DOHH2 (cell line): Measurements from ENCODE around the gene TMEM219.

Source experiments
- H3F3A ChIP-seq: fragments of 200-600 bp; sonication (generic), shearing (Covaris generic); 2 replicates; pipeline ENCODE4 v1.6.0; 2016; ENCODE audit warnings: antibody characterized with exemption, mild to moderate bottlenecking; ENCODE audit not compliant: control insufficient read depth, insufficient read depth
- H3K27ac ChIP-seq: fragments of 200-600 bp; sonication (generic); 2 replicates; pipeline ENCODE4 v1.5.1; 2014; ENCODE audit warnings: low read depth, mild to moderate bottlenecking, low read length, moderate library complexity
- H3K27me3 ChIP-seq: fragments of 200-600 bp; sonication (generic); 2 replicates; pipeline ENCODE4 v1.6.1; 2014; ENCODE audit warnings: mild to moderate bottlenecking, low read length, mixed read lengths; ENCODE audit not compliant: control insufficient read depth
- H3K36me3 ChIP-seq: fragments of 200-600 bp; sonication (generic); 2 replicates; pipeline ENCODE4 v1.6.1; 2014; ENCODE audit warnings: mild to moderate bottlenecking, low read length, moderate library complexity, mixed read lengths; ENCODE audit not compliant: control insufficient read depth
- H3K4me1 ChIP-seq: fragments of 200-600 bp; sonication (generic); 2 replicates; pipeline ENCODE4 v1.6.1; 2014; ENCODE audit warnings: mild to moderate bottlenecking, low read length, mixed read lengths; ENCODE audit not compliant: control insufficient read depth
- H3K4me2 ChIP-seq: fragments of 200-600 bp; sonication (generic); 2 replicates; pipeline ENCODE4 v1.6.0; 2014; ENCODE audit warnings: mild to moderate bottlenecking, low read length, moderate library complexity
- H3K4me3 ChIP-seq: fragments of 200-600 bp; sonication (generic); 2 replicates; pipeline ENCODE4 v1.5.1; 2014; ENCODE audit warnings: mild to moderate bottlenecking, low read length, mixed read lengths
- H3K79me2 ChIP-seq: fragments of 200-600 bp; sonication (generic); 2 replicates; pipeline ENCODE4 v1.6.1; 2014; ENCODE audit warnings: mild to moderate bottlenecking, low read length, mixed read lengths; ENCODE audit not compliant: control insufficient read depth
- H3K9me2 ChIP-seq: fragments of 200-600 bp; sonication (generic); replicated peaks from 2 replicates; pipeline ENCODE4 v1.6.1; 2014; ENCODE audit warnings: mild to moderate bottlenecking, low read length, mixed read lengths; ENCODE audit not compliant: control insufficient read depth
- H3K9me3 ChIP-seq: fragments of 200-600 bp; sonication (generic); 2 replicates; pipeline ENCODE4 v1.6.1; 2014; ENCODE audit warnings: antibody characterized with exemption, low read length, mixed read lengths; ENCODE audit not compliant: control insufficient read depth, insufficient read depth
- H4K20me1 ChIP-seq: fragments of 200-600 bp; sonication (generic); 2 replicates; pipeline ENCODE4 v1.6.0; 2014; ENCODE audit warnings: low read depth, mild to moderate bottlenecking, antibody characterized with exemption, low read length, moderate library complexity; ENCODE audit not compliant: control insufficient read depth, insufficient read depth
- CTCF ChIP-seq: fragments of 200-600 bp; sonication (generic); IDR thresholded peaks from one replicate; pipeline ENCODE4 v1.5.1; 2014; ENCODE audit warnings: antibody characterized with exemption, mild to moderate bottlenecking, low read depth, low read length; ENCODE audit not compliant: poor library complexity, severe bottlenecking
- EZH2phosphoT487 ChIP-seq: fragments of 200-600 bp; sonication (generic); IDR thresholded peaks from 2 replicates; pipeline ENCODE4 v1.6.1; 2017; ENCODE audit warnings: borderline replicate concordance, mild to moderate bottlenecking, antibody characterized with exemption, low read length, moderate library complexity, mixed read lengths

Gene TMEM219

GRCh38 chr16:30006659-30007377, 44.9 kb downstream of the TMEM219 start:
- no peak overlapping the region for H3K27ac ChIP-seq

GRCh38 chr16:30007378-30007895, 45.6 kb downstream of the TMEM219 start:
- Histone ChIP-seq H3K4me1 (peaks cover 19% of the 10 kb centered on the region), H3K79me2 (no peaks in the 10 kb centered on the region), H3K4me2 (no peak overlapping the region), H3F3A (no peaks in the 10 kb centered on the region), H4K20me1 (no peaks in the 10 kb centered on the region), H3K4me3 (no peak overlapping the region), H3K27me3 (peaks cover 31% of the 10 kb centered on the region), H3K9me3 (no peaks in the 10 kb centered on the region), H3K9me2 (no peaks in the 10 kb centered on the region), H3K27ac (no peak overlapping the region), H3K36me3 (peaks cover 14% of the 10 kb centered on the region)
- no peak for TF ChIP-seq EZH2phosphoT487
- TF ChIP-seq CTCF: no peak

More at GRCh38 chr16:30006659-30007377, 44.9 kb downstream of the TMEM219 start:
- H3K27me3 ChIP-seq: peaks cover 27% of the 10 kb centered on the region
- no peaks in the 10 kb centered on the region for H3K79me2 ChIP-seq
- H3K9me3 ChIP-seq: no peaks in the 10 kb centered on the region
- H3K4me2 ChIP-seq: no peak overlapping the region
- no peak overlapping the region for H3K4me3 ChIP-seq
- TF ChIP-seq CTCF (no peak), EZH2phosphoT487 (no peak)
- no peaks in the 10 kb centered on the region for H3F3A ChIP-seq
- no peaks in the 10 kb centered on the region for H3K9me2 ChIP-seq
- no peaks in the 10 kb centered on the region for H4K20me1 ChIP-seq
- peaks cover 15% of the 10 kb centered on the region for H3K4me1 ChIP-seq
- H3K36me3 ChIP-seq: peaks cover 21% of the 10 kb centered on the region

- no peaks in the 10 kb centered on the region for H3K79me2 ChIP-seq
- H3K4me1 ChIP-seq: peaks cover 26% of the 10 kb centered on the region
- H3K9me2 ChIP-seq: no peaks in the 10 kb centered on the region
- peaks cover 31% of the 10 kb centered on the region for H3K27me3 ChIP-seq
- H3K27ac ChIP-seq: no peak overlapping the region
- H3K9me3 ChIP-seq: no peaks in the 10 kb centered on the region
- no peak overlapping the region for H3K4me3 ChIP-seq
- TF ChIP-seq EZH2phosphoT487 (no peak), CTCF (no peak)
- no peak overlapping the region for H3K4me2 ChIP-seq
- no peaks in the 10 kb centered on the region for H4K20me1 ChIP-seq
- H3F3A ChIP-seq: no peaks in the 10 kb centered on the region
- H3K36me3 ChIP-seq: peaks cover 8% of the 10 kb centered on the region
Measured at GRCh38 chr16:30009085-30009862, 47.4 kb downstream of the TMEM219 start.
